ENCODE data around the gene PLEKHG7.
"Not testable (repeated sequence)": the region's sequence is repeated elsewhere in the genome, so short reads cannot be mapped to it uniquely, and the experiment has no call there.

PLEKHG7 gene

GRCh38 chr12:92715625-92716024 lies 12.8 kb downstream of the PLEKHG7 start:
- no peak for DNase-seq

GRCh38 chr12:92717202-92717601 lies 14.4 kb downstream of the PLEKHG7 start:
- no peak for DNase-seq

GRCh38 chr12:92718483-92718990 lies 15.7 kb downstream of the PLEKHG7 start:
- no peak for DNase-seq

- no peak for DNase-seq
These were observed 16.9 kb downstream of the PLEKHG7 start for GRCh38 chr12:92719674-92720073.

- DNase-seq: no peak
These were observed 18.3 kb downstream of the PLEKHG7 start for GRCh38 chr12:92721130-92721529.

- no peak for DNase-seq
These were observed 18.9 kb downstream of the PLEKHG7 start for GRCh38 chr12:92721656-92722055.

- no peak for DNase-seq
These were observed 20.1 kb downstream of the PLEKHG7 start for GRCh38 chr12:92722897-92723296.

- no peak for DNase-seq
These were observed 24.1 kb downstream of the PLEKHG7 start for GRCh38 chr12:92726850-92727249.

- DNase-seq: no peak
These were observed 27.1 kb downstream of the PLEKHG7 start for GRCh38 chr12:92729773-92730305.

GRCh38 chr12:92730758-92731157 lies 28.0 kb downstream of the PLEKHG7 start:
- no peak for DNase-seq

GRCh38 chr12:92732216-92732615 lies 29.4 kb downstream of the PLEKHG7 start:
- DNase-seq: no peak

- no peak for DNase-seq
These were observed 29.9 kb downstream of the PLEKHG7 start for GRCh38 chr12:92732716-92733115.

- DNase-seq: no peak
These were observed 30.4 kb downstream of the PLEKHG7 start for GRCh38 chr12:92733181-92733580.

- DNase-seq: no peak
These were observed 30.9 kb downstream of the PLEKHG7 start for GRCh38 chr12:92733661-92734060.

GRCh38 chr12:92735131-92735721 lies 32.4 kb downstream of the PLEKHG7 start:
- DNase-seq: no peak

- no peak for DNase-seq
These were observed 33.8 kb downstream of the PLEKHG7 start for GRCh38 chr12:92736605-92737004.

GRCh38 chr12:92737855-92738850 lies 35.4 kb downstream of the PLEKHG7 start:
- DNase-seq: no peak

- DNase-seq: no peak
These were observed 36.3 kb downstream of the PLEKHG7 start for GRCh38 chr12:92739113-92739512.

GRCh38 chr12:92740411-92740810 lies 37.6 kb downstream of the PLEKHG7 start:
- DNase-seq: no peak

- no peak for DNase-seq
These were observed 40.2 kb downstream of the PLEKHG7 start for GRCh38 chr12:92743026-92743425.

- no peak for DNase-seq
These were observed 43.2 kb downstream of the PLEKHG7 start for GRCh38 chr12:92745856-92746550.

GRCh38 chr12:92747151-92747550 lies 44.4 kb downstream of the PLEKHG7 start:
- no peak for DNase-seq

- not testable (repeated sequence) for DNase-seq
These were observed 46.9 kb downstream of the PLEKHG7 start for GRCh38 chr12:92749691-92750090.

Measured in activated effector memory CD4-positive, alpha-beta T cell treated with Interleukin-2 at 50 U/mL for 16 hours (primary cell).